Stimulated activated naive CD8-positive, alpha-beta T cell treated with anti-CD3 and anti-CD28 coated beads, Interleukin-15, Interleukin-2, amounts not matched to agents 100 U/mL and 50 U/mL, for 24 hours (primary cell): ENCODE data around the gene PDZD2.
A peak's percentile ranks its signal among the peaks of the same experiment; 100 is the strongest.
"Not testable (repeated sequence)": the region's sequence is repeated elsewhere in the genome, so short reads cannot be mapped to it uniquely, and the experiment has no call there.

ENCODE experiments used
- ATAC-seq: fragments of 150-1000 bp; cut with Tn5 transposase; one replicate; pipeline ENCODE4 v1.10.0; 2021
- DNase-seq: peaks from one replicate; pipeline ENCODE4 v3.0.0; 2021

The PDZD2 gene

DNA sequence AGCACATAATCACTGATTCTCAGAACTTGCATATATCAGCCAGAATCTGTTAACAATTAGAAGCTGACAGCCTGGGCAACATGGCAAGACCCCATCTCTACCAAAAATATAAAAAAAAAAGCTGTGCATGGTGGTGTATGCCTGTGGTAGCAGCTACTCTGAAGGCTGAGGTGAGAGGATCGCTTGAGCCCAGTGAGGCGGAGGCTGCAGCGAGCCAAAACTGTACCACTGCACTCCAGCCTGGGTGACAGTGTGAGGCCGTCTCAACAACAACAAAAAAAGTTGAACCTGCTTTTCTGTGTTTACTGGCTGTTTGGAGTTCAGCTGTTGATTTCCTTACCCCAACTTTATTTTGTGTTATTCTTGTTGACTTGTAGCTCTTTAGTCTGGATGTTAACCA is 468.4 kb downstream of the PDZD2 start:
- no peak for ATAC-seq

DNA sequence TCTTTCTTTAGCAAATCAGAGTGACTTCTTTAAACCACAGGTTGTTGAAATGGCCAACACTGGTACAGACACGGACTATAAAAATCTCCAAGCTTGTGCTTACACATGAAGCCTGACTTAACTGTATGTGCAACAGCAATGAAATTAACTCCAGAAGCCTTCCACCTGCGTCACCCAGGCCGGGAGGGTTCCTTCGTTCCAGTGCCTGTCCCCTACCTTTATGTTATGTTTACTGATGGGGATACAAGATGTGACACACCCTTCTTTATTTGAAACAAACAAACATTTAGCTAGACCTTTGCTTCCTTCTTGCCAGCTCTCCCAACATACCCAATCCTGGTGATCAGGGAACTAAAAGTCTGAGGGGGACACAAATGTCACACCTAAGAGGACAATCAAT is 469.2 kb downstream of the PDZD2 start:
- ATAC-seq = no peak
- no peak for DNase-seq

More for the DNA sequence above, 468.4 kb downstream of the PDZD2 start:
- DNase-seq = no peak

DNA sequence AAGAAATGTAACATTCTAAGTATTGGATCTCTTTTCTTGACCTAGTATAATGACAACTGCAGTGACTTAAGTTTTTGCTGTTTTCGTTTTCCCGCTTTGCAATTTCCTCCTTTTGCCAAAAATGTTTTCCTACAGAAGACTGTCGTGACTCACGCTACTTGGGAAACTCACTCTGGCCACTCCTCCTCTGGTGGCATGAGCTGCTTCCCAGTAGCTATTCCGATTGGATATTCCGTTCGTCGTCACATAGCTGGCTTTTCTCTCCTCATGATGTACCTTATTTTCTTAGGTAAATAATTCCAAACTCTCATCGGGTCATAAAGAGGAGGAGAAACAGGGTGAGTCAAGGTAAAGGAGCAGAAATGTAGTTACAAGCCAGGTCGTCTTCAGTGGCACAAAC is 470.3 kb downstream of the PDZD2 start:
- DNase-seq (no peak), ATAC-seq (no peak)

DNA sequence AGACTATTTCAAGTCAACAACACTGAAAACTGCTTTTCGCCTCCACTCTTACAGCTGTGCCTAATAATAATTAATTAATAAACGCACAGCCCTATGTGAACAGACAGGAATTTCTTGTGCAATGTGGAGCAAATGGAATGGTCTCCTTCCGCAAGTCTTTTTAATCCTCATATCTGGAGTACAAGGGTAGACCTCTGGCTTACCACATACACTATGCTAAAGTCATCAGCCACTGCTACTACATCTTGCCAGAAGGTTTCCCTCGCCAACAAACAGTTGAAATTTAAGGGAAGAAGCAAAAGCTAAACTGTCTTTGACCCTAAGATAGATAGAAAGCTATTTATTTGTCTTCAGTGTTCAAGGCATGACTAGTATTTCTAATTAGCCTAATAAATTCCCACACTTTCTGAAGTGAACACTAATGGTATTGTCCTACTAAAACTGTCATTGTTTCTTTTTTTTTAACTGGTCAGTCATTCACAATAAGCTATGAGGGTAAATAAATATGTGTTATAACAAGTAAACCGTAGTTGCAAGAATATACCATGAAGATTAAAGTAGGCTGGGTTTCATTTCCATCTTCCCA is 471.3 kb downstream of the PDZD2 start:
- DNase-seq = no peak
- ATAC-seq = no peak

DNA sequence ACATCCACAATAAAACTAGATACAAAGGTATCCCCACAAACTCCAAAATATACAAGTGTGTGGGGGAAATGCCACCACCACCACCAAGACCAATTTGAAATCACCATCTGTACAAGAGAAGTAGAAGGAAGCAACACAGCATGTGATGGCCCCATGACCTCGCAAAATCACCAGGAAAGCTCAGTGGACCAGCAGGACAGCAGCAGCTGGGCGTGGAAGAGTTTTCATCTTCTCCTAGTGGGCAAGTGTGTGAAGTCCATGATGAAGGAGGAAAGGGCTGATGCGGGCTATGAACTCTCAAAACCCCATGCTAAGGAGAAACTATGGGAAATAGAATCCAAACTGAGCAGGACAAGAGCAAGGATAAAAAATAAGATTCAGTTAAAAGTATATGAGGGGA is 477.1 kb downstream of the PDZD2 start:
- ATAC-seq (no peak), DNase-seq (no peak)

DNA sequence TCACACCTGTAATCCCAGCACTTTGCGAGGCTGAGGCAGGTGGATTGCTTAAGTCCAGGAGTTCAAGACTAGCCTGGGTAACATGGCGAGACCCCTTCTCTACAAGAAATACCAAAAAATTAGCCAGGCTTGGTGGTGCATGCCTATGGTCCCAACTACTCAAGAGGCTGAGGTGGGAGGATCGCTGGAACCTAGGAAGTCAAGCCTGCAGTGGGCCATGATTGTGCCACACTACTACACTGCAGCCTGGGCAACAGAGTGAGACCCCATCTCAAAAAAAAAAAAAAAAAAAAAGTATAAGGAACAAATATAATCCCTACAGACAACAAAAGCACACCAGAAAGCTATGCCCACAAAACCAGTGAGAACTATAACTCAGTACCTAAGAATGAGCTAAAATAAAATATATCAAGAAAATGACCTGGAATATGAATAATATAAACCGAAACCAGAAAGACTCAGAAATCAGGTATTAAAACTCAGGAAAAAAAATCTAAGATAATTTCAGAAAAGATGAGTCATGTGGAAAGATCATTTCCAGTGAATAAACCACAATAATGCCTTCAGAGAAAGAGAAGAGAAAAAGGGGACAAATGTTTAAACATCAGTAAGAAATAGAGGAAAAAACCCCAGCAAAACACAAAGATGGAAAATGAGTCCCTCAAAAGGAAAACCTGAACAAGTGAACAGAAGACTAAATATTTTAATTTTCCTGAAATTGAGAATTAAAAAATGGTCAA is 477.8 kb downstream of the PDZD2 start:
- peak; percentile 65 for ATAC-seq

DNA sequence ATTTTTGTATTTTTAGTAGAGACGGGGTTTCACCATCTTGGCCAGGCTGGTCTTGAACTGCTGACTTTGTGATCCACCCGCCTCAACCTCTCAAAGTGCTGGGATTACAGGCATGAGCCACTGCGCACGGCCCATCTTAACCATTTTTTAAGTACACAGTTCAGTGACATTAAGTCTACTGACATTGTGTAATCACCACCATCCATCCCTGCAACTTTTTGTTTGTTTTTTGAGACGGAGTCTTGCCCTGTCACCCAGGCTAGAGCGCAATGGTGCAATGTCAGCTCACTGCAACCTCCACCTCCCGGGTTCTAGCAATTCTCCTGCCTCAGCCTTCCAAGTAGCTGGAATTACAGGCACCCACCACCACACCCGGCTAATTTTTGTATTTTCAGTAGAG is 480.0 kb downstream of the PDZD2 start:
- not testable (repeated sequence) for ATAC-seq, DNase-seq

More for the DNA sequence above, 477.8 kb downstream of the PDZD2 start:
- no peak for DNase-seq

DNA sequence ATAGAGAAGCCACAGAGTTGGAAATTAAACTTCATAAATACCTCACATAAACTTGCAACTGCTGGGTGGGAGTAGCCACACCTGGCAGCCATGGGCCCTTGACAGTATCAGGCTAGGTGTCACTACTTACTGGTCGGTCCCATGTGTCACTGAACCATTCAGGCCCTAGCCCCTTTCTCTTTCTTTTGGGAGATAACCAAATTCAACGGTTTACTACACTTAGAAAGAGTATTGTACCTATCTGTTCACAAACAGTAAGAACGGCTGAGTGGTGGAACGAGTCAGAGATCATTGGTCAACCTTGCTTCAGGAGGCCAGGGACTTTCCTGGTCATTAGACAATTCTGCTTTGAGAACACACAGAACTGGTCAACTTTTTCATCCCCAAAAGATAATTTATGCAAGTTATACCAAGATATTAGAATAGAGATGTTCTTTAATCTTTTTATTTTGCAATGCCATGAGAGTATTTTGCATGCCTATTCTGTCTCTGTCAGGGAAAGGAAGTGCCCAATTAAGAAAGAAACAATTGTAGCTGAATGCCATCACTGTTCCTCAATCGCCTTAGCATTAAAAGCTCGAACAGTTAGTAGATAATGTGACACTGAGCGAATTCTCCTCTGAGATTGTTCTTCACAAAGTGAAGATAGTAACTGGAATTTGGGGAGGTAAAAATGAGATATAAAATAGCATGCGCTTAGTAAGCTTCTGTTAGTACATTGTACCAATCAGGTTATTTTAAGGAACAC is 484.3 kb downstream of the PDZD2 start:
- DNase-seq (no peak), ATAC-seq (no peak)

DNA sequence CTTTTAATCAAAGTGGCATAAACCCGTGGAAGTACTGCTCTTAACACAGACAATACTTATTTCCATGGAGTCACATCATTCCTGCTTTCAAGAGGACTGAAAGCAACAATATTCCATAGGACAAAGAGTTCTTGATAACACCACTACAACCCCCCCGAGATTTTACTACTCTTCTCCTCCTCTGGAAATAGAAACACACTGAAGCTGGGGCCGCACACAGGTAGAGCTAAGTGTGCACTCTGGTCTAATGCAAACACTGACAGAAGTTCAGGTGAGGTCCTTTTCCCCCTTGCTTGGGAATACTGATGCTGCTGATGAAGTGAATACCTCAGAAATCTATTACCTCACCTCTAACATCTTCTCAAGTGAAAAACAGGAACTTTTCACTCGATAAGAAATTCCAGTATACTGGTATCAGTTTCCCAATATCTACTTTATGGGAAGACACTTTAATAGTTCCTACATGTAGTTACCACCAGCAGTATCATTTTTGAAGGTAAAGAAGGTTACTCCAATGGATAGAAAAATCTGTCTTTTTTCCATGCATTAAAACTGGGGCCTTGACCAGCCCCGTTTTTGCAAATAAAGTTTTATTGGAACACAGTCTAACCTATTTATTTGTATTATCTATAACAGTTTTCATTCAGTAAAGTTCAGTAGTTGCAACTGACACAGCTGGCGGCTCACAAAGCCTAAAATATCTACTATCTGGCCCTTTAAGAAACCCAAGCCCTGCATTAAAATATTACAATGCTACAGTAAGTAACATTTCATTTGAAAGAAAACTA is 485.2 kb downstream of the PDZD2 start:
- ATAC-seq = no peak
- DNase-seq = no peak

DNA sequence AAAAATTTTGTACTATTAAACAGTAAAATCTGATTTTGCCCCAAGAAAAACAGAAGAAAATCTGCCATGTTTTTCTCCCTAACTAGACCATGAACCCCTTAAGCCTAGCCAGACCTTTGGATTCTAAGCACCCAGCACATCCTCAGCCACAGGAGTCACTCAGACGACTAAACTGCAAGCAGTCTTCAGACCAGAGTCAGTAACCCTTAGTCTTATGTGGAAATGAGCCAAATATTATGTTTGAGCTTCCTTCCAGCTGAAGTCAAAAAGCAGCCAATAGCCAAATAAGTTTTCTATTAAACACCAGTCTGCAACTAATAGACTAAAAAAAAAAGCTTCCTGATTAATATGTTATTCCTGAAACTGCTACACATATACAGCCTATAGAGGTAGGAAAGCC is 487.8 kb downstream of the PDZD2 start:
- no peak for ATAC-seq

DNA sequence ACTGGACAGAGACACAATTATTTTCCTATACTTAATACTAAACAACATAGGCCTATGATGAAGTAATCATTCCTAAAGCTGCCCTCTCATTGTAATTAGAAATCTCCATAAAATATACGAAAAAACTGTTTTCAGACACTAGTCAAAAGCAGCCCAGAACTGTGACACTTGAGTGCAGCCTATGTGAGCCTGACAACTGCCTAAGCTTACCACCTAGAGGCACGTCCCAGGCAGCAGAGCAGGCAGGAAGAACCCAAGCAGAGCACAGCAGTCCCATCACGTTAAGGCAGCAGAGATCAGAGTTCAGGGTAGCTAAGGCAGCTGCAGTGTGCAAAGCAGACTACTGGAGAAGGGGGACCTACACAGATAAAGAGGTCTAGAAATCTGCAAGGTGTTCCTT is 488.8 kb downstream of the PDZD2 start:
- ATAC-seq (no peak), DNase-seq (no peak)

More for the DNA sequence above, 487.8 kb downstream of the PDZD2 start:
- DNase-seq = no peak

DNA sequence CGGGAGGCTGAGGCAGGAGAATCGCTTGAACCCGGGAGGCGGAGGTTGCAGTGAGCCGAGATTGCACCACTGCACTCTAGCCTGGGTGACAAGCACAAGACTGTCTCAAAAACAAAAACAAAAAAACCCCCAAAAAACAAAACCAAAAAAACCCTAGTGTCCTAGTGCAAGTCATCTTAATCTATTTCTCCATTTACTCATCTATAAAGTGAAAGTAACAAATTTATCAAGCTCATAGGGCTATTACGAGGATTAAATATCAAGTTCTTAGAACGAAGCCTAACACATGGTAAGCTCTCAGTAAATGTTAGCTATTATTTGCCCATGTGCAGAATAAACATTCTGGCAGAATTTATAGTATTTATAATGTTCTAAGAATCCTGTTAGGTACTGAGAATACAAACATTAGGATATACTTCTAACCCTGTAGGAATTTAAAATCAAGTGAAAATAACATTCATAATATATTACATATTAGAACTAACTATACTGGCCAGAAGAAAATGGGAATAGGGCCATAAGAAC is 490.2 kb downstream of the PDZD2 start:
- DNase-seq (no peak), ATAC-seq (peak; percentile 49)

DNA sequence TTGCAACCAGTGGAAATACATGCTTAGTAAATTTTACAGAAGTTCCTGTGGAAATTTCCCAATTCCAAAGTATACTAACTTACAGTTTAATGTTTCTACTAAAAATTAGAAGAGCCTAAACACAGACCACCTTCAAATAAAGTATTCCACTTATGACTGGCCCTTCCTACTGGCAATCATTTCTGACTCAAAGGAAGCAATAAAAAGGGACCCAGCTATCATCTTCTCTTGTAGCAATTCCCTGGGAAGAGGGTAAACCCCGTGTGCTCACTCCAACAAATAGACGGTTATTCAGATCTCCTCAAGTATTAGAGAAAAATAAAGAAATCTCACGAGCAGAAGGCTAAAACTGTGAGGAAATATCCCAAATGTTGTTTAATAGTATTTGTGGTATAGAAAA is 491.9 kb downstream of the PDZD2 start:
- ATAC-seq = no peak
- DNase-seq = no peak

DNA sequence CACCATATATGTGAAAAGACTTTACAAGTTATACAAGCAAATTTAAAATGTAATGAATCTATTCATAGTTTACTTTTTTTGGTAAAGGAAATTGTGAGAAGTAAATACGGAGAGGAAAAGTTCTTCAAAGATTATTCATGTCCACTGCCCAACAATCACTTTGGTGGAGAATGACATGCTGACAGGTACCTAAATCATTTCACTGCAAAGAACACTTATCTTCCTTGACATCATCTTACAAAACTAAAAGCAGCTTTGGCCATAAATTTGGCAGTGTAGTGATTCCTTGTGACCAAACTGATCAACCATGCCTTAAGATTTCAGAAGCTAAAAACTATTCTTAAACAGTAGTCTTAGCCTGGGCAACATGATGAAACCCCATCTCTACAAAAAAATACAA is 492.7 kb downstream of the PDZD2 start:
- no peak for ATAC-seq
- DNase-seq = no peak

DNA sequence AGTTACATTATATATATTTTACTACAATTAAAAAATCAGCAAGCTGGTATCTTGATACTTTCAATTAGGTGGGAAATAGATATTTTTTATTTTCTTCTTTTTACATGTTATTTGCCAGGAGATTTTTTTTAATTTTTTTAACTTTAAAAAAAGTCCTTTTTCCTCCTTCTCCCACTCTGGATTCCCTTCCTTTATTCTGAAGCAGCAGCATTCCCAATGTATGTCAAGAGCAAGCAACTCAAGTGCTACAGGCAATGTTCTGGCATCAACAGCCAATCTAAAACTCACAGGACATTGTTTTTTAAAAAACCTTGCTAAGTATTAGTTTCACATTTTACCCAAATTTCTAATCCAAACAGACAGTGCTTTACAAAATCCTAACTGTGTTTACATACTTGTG is 493.8 kb downstream of the PDZD2 start:
- ATAC-seq = no peak
- DNase-seq = no peak

DNA sequence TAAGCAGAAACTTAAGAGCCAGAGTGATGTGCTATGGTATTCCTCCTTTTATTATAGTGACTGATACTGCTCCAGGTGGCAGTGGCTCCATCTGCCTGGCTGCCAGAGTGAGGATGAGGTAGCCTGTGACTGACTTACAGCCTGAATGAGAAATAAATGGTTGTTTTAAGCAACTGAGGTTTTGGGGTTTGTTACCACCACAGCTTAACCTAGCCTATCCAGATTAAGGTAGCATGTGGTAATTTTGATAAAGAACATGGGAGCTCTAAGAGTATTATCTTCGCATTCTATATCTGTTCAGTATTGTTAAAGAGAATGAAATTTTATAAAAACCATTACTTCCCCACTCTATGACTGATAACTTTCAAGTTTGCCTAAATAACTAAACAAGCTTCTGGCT is 496.2 kb downstream of the PDZD2 start:
- DNase-seq = no peak
- ATAC-seq = no peak

DNA sequence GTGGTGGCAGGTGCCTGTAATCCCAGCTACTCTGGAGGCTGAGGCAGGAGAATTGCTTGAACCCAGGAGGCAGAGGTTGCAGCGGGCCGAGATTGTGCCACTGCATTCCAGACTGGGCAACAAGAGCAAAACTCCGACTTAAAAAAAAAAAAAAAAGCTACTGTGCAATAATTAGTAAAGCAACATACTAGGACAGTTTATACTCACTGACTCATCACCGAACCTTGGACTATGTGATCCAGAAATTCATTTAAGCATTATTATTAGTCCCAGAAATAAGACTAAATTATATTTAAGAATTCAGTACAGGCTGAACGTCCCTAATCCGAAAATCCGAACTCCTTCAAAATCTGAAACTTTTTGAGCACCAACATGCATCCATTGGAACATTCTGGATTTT is 497.4 kb downstream of the PDZD2 start:
- ATAC-seq (no peak), DNase-seq (no peak)

DNA sequence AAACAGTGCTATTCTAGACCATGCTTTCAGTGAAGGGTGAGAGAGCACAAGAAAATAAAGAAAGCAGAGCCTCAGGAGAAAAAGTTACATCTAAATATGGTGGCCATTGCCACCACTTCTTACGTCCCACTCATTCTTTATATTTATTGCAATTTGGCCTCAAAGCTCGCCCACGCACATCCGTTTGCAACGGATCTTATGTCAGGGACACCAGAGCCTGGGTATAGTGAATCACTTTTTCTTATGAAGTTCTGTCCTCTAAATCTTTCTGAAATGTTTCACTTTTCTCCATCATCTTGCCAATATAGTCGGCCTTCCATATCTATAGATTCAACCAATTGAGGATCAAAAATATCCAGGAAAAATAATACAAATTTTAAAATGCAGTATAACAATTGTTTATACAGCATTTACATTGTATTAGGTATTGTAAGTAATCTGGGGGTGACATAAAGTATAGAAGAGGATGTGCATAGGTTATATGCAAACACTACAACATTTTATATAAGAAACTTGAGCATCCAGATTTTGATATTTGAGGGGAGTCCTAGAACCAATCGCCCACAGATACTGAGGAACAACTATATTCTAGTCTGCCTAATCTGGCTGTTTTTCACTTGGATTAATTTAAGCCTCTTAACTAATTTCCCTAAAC is 500.0 kb downstream of the PDZD2 start:
- ATAC-seq = peak; percentile 92

DNA sequence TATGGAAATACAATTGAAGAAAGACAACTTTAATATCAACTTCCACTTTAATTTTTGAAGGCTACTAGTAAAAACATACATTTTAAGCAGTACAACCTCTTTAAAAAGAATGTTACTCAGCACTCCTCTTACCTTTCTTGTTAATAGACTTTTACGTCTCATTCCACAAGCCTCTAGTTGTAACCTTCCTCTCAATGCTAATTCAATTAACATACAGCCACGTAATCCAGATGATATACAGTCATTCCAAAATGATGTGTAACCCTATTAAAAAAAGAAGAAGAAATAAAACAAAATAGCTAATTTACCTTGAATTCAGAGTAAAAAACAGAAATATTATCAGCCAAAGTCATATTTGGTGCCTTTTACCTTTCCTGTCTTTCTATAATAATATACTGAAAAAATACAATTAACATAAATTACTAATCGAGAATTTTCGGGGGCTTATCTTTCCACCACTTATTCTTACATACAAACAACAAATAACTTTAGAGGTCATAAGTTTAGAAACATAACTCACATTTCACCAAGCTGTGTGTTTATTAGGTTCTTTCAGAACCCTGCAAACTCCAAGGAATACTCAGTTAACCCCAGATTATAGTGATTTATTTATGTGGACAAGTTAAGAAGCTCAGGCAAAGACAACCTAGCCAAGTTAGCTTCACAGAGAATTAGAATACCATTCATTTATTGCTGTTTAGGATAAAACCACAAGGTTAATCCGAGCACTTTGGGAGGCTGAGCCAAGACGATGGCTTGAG is 504.9 kb downstream of the PDZD2 start:
- DNase-seq (no peak), ATAC-seq (no peak)

More for the DNA sequence above, 500.0 kb downstream of the PDZD2 start:
- DNase-seq = peak; percentile 78

DNA sequence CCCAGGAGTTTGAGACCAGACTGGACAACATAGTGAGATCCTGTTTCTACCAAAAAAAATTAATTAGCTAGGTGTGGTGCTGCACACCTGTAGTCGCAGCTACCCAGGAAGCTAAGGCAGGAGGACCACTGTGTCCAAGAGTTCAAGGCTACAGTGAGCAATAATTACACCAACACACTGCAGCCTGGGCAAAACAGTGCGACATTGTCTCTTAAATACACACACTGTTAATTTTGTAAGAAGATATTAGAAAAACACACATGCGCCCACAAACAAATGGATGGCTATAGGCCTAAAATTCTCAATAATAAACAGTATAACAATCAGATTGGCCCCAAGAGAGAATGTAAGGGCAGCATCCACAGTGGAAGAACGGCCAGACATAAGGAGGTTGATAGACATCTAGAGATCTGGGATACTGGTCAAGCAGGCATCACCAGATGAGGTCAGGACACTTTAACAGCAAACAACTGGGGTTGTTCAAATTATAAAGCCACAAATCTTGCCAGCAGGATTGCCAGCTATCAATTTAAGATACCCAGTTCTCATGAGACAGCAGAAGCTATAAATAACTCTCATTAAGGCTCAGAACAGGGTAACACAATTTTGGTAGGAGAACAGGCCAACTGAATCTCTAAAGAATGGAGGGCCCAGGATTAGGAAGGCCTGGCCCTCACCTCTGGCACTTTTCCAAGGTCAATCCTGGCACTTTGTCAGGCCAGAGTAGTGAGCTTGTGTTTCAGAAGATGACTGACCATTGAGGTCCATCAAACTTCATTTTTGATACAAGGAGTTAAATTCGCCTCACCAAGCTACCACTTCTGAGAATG is 505.7 kb downstream of the PDZD2 start:
- ATAC-seq = no peak

More for the DNA sequence above, 505.7 kb downstream of the PDZD2 start:
- no peak for DNase-seq
